ENCODE data around the gene MRM3. TPM values are rescaled to one million over a fixed set of nuclear protein-coding genes. Genes with fewer than 3 reads are reported as not detected.

MRM3 gene
- total and polyA plus RNA-seq, 2 experiments from 2014 or later, result 17.7 to 23.4 TPM

DNA sequence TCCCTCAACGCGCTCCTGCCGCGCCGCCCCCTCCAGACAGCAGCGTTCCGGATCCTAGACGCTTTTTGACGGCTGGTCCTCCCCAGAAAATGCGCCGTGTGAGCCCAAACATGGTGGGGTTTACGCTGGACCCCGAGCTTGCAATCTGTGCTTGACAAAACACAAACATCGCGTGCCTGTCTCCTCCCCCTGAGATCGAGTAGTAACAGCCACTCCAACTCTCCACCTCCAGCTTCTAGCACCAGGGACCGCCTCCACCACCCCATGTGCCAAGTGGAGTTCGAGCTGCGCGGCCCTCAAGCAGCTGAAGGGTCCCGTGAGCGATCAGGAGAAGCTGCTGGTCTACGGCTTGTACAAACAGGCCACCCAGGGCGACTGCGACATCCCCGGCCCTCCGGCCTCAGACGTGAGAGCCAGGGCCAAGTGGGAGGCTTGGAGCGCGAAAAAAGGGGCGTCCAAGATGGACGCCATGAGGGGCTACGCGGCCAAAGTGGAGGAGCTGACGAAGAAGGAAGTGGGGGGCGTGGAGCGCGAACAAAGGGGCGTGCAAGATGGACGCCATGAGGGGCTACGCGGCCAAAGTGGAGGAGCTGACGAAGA, 29.4 kb upstream of the MRM3 start (continued):
- TF ChIP-seq, protein P1, sequence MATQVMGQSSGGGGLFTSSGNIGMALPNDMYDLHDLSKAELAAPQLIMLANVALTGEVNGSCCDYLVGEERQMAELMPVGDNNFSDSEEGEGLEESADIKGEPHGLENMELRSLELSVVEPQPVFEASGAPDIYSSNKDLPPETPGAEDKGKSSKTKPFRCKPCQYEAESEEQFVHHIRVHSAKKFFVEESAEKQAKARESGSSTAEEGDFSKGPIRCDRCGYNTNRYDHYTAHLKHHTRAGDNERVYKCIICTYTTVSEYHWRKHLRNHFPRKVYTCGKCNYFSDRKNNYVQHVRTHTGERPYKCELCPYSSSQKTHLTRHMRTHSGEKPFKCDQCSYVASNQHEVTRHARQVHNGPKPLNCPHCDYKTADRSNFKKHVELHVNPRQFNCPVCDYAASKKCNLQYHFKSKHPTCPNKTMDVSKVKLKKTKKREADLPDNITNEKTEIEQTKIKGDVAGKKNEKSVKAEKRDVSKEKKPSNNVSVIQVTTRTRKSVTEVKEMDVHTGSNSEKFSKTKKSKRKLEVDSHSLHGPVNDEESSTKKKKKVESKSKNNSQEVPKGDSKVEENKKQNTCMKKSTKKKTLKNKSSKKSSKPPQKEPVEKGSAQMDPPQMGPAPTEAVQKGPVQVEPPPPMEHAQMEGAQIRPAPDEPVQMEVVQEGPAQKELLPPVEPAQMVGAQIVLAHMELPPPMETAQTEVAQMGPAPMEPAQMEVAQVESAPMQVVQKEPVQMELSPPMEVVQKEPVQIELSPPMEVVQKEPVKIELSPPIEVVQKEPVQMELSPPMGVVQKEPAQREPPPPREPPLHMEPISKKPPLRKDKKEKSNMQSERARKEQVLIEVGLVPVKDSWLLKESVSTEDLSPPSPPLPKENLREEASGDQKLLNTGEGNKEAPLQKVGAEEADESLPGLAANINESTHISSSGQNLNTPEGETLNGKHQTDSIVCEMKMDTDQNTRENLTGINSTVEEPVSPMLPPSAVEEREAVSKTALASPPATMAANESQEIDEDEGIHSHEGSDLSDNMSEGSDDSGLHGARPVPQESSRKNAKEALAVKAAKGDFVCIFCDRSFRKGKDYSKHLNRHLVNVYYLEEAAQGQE (IDR thresholded peaks at IDR 0.05; ENCODE audit: unreplicated experiment), result no peak
- TF ChIP-seq, protein P2, sequence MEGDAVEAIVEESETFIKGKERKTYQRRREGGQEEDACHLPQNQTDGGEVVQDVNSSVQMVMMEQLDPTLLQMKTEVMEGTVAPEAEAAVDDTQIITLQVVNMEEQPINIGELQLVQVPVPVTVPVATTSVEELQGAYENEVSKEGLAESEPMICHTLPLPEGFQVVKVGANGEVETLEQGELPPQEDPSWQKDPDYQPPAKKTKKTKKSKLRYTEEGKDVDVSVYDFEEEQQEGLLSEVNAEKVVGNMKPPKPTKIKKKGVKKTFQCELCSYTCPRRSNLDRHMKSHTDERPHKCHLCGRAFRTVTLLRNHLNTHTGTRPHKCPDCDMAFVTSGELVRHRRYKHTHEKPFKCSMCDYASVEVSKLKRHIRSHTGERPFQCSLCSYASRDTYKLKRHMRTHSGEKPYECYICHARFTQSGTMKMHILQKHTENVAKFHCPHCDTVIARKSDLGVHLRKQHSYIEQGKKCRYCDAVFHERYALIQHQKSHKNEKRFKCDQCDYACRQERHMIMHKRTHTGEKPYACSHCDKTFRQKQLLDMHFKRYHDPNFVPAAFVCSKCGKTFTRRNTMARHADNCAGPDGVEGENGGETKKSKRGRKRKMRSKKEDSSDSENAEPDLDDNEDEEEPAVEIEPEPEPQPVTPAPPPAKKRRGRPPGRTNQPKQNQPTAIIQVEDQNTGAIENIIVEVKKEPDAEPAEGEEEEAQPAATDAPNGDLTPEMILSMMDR (conservative IDR thresholded peaks at IDR 0.05; ENCODE audit: low read depth in 2 of 2), result no peak
- no peak for TF ChIP-seq NANOG (IDR thresholded peaks at IDR 0.05; ENCODE audit: borderline replicate concordance)

DNA sequence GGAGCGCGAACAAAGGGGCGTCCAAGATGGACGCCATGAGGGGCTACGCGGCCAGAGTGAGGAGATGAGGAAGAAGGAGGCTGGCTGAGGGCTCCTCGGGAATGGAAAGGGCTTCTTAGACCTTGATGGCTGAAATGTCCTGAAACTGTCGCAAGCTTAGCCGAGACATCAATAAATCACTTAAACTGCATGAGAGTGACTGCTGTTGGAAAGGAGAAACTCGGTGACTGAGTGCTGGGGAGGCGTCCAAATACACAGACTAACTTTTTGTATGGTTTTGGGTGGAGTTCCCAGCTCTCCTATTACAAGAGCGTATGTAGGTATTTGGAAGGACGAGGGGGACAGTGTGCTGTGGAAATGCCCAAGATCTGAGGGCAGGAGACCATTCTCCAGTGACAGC, 28.7 kb upstream of the MRM3 start:
- Histone ChIP-seq H3K4me3 (no peak overlapping the region), H3K79me2 (replicated peaks; ENCODE audit: insufficient read depth) (peaks cover 23% of the 10 kb centered on the region), H3K27ac (ENCODE audit: low read depth) (no peak overlapping the region), H2AFZ (no peak overlapping the region), H3K4me2 (no peak overlapping the region), H4K20me1 (replicated peaks; ENCODE audit: insufficient read depth) (peaks cover 3% of the 10 kb centered on the region; the same call in 1 of the 2 replicates), H3K36me3 (ENCODE audit: insufficient read depth) (0 out of 2 replicates have a peak, but pooled peaks cover 6% of the 10 kb centered on the region), H3K9me2 (ENCODE audit: insufficient read depth) (peaks cover 3% of the 10 kb centered on the region; the same call in 1 of the 2 replicates), H3F3A (replicated peaks; ENCODE audit: low read depth) (0 out of 2 replicates have a peak, but pooled peaks cover 4% of the 10 kb centered on the region), H3K4me1 (ENCODE audit: insufficient read depth) (peaks cover 6% of the 10 kb centered on the region; the same call in 1 of the 2 replicates), H3K27me3 (ENCODE audit: insufficient read depth) (no peaks in the 10 kb centered on the region)
- TF ChIP-seq, protein P3, sequence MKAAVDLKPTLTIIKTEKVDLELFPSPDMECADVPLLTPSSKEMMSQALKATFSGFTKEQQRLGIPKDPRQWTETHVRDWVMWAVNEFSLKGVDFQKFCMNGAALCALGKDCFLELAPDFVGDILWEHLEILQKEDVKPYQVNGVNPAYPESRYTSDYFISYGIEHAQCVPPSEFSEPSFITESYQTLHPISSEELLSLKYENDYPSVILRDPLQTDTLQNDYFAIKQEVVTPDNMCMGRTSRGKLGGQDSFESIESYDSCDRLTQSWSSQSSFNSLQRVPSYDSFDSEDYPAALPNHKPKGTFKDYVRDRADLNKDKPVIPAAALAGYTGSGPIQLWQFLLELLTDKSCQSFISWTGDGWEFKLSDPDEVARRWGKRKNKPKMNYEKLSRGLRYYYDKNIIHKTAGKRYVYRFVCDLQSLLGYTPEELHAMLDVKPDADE (IDR thresholded peaks at IDR 0.05), result no peak
- TF ChIP-seq, protein P2 (conservative IDR thresholded peaks at IDR 0.05; ENCODE audit: low read depth in 2 of 2), result no peak
- TF ChIP-seq, protein P4, sequence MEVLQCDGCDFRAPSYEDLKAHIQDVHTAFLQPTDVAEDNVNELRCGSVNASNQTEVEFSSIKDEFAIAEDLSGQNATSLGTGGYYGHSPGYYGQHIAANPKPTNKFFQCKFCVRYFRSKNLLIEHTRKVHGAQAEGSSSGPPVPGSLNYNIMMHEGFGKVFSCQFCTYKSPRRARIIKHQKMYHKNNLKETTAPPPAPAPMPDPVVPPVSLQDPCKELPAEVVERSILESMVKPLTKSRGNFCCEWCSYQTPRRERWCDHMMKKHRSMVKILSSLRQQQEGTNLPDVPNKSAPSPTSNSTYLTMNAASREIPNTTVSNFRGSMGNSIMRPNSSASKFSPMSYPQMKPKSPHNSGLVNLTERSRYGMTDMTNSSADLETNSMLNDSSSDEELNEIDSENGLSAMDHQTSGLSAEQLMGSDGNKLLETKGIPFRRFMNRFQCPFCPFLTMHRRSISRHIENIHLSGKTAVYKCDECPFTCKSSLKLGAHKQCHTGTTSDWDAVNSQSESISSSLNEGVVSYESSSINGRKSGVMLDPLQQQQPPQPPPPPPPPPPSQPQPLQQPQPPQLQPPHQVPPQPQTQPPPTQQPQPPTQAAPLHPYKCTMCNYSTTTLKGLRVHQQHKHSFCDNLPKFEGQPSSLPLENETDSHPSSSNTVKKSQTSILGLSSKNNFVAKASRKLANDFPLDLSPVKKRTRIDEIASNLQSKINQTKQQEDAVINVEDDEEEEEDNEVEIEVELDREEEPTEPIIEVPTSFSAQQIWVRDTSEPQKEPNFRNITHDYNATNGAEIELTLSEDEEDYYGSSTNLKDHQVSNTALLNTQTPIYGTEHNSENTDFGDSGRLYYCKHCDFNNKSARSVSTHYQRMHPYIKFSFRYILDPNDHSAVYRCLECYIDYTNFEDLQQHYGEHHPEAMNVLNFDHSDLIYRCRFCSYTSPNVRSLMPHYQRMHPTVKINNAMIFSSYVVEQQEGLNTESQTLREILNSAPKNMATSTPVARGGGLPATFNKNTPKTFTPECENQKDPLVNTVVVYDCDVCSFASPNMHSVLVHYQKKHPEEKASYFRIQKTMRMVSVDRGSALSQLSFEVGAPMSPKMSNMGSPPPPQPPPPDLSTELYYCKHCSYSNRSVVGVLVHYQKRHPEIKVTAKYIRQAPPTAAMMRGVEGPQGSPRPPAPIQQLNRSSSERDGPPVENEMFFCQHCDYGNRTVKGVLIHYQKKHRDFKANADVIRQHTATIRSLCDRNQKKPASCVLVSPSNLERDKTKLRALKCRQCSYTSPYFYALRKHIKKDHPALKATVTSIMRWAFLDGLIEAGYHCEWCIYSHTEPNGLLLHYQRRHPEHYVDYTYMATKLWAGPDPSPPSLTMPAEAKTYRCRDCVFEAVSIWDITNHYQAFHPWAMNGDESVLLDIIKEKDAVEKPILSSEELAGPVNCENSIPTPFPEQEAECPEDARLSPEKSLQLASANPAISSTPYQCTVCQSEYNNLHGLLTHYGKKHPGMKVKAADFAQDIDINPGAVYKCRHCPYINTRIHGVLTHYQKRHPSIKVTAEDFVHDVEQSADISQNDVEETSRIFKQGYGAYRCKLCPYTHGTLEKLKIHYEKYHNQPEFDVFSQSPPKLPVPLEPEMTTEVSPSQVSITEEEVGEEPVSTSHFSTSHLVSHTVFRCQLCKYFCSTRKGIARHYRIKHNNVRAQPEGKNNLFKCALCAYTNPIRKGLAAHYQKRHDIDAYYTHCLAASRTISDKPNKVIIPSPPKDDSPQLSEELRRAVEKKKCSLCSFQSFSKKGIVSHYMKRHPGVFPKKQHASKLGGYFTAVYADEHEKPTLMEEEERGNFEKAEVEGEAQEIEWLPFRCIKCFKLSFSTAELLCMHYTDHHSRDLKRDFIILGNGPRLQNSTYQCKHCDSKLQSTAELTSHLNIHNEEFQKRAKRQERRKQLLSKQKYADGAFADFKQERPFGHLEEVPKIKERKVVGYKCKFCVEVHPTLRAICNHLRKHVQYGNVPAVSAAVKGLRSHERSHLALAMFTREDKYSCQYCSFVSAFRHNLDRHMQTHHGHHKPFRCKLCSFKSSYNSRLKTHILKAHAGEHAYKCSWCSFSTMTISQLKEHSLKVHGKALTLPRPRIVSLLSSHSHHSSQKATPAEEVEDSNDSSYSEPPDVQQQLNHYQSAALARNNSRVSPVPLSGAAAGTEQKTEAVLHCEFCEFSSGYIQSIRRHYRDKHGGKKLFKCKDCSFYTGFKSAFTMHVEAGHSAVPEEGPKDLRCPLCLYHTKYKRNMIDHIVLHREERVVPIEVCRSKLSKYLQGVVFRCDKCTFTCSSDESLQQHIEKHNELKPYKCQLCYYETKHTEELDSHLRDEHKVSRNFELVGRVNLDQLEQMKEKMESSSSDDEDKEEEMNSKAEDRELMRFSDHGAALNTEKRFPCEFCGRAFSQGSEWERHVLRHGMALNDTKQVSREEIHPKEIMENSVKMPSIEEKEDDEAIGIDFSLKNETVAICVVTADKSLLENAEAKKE (CRISPR knock-in tag; IDR thresholded peaks at IDR 0.05), result no peak
- TF ChIP-seq JUNB (IDR thresholded peaks at IDR 0.05; ENCODE audit: unreplicated experiment) (no peak), EZH2 (IDR thresholded peaks at IDR 0.05; ENCODE audit: low read depth, unreplicated experiment) (no peak), EZH2phosphoT487 (IDR thresholded peaks at IDR 0.05; ENCODE audit: unreplicated experiment) (no peak), NANOG (IDR thresholded peaks at IDR 0.05; ENCODE audit: borderline replicate concordance) (no peak)
- peaks cover 64% of the 10 kb centered on the region for H3K36me3 Mint-ChIP-seq (ENCODE audit: low read depth)
- DNase-seq (ENCODE audit: low spot score) (no peak), ATAC-seq (no peak)
- H3K9me3 Mint-ChIP-seq, result peaks cover 34% of the 10 kb centered on the region
- H3K4me3 Mint-ChIP-seq, result peak overlapping the region; percentile 50
- peaks cover 23% of the 10 kb centered on the region for H3K4me1 Mint-ChIP-seq
- no peak overlapping the region for H3K27ac Mint-ChIP-seq
- H3K27me3 Mint-ChIP-seq (ENCODE audit: insufficient read depth, low read depth, poor library complexity), result peaks cover 26% of the 10 kb centered on the region
